Fibroblast of the conjunctiva (primary cell): ENCODE results near the gene COMT.

ENCODE experiments used
- DNase-seq: peaks from one replicate; pipeline ENCODE4 v3.0.0-alpha.2; 2010; ENCODE audit warnings: low read depth

Gene COMT

DNA sequence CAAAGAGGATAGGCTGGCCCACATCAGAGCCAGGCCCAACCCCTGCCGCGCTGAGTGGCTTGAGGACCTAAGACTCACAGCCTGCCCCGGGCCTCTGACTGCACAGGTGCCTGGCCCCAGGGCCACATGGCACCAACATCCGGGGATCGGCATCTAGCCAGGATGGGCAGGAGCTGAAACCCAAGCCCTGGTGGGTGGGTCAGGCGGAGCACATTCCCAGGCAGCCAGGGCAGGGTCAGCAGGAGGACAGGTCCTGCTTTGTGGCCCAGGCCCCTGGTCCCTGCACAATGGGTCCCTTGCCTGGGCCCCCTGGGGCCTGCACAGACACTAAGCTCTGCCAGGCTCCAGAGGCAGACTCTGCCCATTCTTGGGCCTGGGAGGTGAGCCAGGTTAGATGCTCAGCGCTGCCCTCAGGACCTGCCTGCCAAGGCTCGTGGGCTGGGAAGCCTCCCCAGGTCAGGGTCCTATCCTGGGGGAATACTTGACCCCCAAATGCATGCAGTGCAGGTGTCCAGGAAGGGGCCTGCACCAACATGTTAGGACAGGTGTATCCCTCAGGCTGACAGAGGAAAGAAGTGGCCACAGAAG, 41.5 kb downstream of the COMT start:
- DNase-seq = no peak

DNA sequence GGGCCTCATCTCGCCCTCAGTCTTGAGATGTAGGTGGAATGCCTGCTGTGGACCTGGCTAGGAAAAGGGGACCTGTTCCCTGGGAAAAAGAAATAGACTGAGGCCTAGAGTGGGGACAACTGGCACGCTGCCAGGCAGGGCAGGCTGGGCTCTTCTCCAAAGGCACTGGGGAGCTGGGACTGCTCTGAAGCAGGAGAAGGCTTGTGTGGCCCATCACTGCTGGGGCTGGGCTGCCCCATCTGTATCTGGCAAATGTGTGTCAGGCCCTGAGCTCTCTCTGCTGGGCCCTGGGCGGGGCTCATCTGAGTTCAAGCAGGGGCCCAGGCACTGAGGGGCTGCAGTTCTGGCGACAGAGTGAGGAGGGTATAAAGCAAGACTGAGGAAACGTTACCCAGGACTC, 42.2 kb downstream of the COMT start:
- DNase-seq = no peak

DNA sequence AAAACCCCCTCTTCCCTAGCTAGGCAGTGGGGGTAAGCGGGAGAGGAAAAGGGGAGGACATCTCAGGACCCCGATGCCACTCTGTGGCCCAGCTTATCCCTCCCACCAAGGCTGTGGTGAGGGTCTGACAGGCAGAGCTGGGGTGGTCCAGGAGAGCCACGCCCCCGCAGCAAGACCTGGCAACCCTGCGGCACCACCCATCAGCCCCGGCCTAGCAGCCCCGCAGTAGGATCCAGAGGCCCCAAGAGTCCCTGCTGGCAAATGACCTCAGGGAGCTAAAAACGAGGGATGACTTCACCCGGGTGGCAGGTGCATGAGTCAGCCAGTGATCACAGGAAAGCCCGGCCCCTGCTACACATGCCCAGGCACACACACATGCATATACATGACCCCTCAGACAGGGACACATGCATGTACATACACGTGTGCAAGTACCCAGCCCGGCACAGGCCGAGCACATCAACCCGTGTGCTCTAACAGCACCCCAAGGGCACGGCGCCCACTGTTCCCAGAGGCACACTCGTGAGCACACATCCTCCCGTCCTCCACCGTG, 42.7 kb downstream of the COMT start:
- no peak for DNase-seq

DNA sequence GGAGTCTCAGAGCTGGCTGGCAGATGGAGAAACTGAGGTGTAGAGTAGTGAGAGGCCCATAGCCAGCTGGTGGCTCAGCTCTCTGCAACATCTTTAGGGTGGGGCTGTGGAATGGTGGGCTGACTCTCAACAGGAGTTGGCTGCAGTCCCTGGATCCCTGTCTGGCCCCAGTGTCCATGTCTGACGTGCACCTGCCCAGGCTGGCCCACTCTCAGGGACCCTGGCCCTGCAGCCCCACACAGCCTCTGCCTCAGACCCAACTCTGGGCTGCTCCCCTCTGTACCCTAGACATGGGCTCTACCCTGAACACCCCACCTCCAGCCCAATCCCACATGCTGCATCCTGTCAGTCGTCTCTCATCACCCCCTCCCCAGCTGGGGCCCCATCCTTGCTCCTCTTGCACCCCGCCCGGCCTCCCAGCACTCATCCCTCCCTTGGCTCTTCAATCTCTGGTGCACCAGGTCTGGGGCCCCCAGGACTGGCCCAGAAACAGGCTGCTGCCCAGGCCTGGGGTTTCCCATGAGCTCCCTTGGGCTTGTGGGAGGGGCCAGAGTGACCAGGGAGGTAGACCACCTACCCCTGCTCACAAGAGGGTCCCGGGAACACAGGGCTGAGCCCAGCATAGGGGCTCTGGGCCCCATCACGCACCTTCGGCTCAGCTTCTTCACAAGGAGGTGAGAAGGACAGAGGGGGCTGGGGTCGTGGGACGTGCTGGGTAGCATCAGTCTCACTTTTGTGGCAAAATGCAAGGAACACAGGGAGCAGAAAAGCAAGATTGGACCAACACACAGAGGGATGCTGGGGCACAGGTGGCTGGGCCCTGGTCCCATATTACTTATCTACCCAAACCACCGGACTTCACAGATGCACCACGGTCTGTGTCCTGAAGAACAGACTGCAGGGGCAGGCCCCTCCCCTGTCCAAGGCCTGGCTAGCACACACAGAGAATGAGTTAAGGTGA, 43.6 kb downstream of the COMT start:
- DNase-seq = no peak

DNA sequence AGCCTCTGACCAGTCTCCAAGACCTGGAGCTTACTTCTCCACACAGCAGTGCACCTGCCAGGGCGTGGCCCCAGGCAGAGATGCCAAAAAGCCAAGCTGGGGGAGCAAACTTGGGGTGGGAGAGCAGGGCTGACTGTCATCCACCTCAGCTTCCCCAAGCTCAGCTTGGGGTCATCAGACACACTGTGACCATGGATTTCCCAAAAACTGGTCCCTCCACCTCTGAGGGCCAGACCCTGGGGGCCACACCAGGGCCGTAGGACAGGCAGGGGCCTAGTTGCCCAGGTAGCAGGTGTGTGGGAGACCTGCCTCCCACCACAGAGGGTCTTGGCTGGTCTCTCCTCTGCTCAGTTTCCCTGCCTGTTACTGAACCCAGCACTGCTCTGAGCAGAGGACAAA, 44.4 kb downstream of the COMT start:
- no peak for DNase-seq

DNA sequence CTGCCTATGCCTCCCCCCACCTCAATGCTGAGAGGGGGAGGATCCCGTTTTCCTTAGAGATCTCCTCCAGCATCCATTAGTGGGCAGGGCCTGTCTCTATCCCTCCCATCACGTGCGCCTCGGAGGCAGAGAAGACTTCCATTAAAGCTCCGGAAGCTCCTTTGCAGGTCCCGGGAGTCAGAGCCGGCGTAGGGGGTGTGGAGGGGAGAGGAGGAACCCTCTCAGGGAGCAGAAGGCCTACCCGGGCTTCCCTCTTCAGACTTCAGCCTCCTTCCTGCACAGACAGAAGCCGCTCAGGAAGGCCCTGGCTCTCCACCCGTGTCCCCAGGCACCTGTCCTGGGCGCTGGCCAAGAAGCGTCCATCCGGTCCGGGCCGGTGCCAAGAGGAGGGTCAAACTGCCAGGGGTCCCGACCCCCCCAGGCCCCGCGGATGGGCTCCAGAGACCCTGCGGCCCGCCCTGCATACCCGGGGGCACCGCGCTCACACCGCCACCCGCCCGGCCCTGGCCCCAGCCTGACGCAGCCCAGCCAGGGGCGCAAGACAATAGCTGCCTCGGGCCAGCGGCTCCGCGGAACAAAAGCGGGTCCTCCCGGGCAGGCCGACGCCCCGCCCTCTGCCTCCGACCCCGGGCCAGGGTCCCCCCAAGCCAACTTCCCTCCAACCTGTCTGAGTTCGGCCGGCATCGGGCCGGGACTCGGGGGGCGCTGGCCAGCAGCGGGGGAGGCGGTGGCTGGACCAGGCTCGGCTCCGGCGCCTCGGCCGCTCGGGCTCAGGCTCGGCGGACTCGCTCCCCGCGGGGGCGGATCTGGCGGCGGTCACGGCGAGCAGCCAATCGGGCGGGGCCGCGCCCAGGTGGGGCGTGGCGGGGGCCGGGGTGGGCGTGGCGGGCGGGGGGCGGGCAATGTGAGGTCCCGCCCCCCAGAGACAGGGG, 45.1 kb downstream of the COMT start:
- peak; percentile 28 for DNase-seq

DNA sequence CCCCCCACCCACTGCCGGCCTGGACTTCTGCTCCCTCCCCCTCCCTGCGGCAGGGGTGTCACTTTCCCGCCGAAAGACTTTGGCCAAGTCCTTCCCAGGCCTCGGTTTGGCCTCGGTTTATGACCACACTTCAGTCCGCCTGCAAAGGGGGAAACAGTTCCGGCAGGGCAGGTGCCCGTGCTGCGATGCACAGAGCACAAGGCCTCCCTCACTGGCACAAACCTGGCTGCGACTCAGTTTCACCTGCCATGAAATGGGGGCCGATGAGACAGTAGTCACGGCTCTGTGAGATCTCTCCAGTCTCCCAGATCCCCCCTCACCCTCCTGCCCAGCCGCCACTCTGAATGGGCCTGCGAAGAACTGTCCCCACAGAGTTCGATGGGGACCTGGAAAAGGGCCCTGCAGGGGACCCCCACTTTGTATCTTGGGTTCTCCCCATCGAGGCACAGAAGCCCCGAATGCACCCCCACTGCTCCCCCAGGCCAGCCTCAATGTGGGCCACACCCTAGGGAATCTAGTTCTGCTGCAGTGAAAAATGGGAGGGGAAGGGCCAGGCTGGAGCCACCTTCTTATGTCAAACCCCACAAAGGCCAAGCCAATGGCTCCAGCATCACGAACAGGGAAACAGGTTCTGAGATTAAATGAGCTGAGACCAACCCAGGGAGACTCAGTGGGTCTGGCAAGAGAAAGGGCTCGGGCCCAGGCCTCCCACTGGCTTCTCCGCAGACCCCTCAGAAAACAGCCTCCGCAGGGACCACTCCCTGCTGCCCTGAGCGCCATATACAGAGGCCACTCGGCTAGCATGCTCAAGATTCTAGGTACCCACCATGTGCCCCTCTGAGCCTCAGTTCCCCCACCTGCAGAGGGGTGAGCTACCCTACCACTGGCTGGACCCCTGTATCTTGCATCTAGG, 46.1 kb downstream of the COMT start:
- DNase-seq = no peak

DNA sequence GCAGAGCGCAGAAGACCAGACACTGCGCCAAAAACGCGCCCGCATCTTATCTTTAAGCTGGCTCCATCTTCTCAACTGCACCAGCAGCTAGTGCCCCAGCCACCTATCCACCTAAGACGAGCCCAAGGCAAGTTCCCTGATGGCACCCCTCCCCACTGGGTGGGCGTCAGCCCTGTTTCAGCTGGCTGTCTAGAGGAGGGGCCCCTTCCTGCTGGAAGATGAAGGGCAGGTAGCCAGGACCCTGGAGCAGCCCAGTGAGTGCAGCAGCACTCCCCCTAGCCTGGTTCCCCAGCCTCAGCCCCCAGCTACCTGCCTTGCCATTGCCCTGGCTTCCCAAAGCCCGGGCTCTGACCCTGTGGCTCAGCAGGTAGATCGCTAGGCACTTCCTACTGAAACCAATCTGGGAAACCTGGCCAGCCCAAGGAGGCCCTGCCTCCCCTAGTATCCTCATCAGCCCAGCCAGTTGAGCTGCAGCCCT, 46.8 kb downstream of the COMT start:
- DNase-seq = no peak

DNA sequence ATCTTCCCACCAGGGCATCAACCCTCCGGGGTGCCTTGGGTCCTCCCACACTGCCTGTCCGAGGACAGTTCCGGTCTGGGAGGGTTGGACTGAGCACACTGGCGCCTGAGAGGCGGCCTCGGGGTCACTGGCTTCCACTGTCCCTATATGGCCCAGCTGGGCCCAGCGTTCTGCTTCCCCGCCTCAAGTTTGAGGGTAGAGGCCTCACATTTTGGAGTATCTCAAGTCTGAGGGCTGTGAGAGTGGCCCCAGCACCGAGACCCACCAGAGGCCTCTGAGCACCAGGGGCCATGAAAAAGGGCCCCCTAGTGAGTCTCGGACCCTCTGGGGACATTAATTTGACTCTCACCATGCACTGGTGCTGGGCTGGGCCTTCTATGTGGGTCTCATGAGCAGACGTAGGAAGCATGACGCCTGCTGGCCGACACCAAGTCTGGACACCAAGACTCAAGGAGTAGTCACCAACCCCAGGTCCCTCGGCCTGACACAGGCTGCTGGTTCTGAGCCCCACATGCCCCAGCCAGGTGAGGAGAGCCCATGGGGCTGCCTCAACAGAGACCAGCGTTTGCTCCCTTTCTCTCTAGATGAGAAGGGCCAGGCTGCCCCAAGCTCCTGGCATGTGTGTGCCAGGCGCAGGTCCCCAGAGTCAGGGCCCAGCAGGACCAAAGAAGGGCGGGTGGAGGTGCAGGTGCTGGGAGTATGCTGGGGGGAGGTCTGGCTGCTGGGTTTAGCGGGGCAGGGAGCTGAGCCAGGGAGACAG, 47.6 kb downstream of the COMT start:
- DNase-seq = no peak

DNA sequence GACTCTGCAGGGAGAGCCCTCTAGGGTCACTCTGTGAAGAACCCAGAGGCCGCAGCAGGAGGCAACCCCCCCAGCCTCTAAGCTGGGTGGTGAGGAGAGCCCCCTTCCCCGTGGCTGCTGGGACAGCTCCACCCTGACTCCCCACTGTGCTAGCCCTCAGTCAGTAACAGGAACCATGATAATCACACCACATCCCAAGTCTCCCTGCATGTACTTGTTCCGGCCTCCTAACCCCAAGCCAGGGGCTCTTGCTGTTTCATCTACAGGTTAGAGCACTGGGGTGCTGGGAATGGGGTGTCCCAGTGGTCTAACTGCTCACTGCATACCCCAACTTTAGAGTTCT, 48.1 kb downstream of the COMT start:
- DNase-seq = no peak

DNA sequence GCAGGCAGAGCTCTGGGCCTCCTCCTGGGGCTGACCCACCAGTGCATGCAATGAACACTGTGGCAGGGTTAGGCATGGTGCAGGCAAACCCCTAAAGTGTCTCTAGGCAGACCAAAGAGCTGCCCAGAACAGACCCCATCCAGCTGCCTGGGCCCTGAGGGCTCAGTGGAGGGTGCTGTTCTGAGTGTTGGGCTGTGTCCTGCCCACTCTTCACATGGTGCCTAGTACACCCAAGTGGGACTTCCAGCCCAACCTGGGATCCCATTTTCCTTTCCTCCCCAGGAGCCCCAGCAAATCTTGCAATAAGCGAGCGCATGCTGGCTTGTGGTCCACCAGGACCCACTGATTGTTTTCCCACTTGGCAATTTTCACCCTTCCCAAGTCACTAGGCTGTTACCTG, 48.6 kb downstream of the COMT start:
- DNase-seq = no peak

DNA sequence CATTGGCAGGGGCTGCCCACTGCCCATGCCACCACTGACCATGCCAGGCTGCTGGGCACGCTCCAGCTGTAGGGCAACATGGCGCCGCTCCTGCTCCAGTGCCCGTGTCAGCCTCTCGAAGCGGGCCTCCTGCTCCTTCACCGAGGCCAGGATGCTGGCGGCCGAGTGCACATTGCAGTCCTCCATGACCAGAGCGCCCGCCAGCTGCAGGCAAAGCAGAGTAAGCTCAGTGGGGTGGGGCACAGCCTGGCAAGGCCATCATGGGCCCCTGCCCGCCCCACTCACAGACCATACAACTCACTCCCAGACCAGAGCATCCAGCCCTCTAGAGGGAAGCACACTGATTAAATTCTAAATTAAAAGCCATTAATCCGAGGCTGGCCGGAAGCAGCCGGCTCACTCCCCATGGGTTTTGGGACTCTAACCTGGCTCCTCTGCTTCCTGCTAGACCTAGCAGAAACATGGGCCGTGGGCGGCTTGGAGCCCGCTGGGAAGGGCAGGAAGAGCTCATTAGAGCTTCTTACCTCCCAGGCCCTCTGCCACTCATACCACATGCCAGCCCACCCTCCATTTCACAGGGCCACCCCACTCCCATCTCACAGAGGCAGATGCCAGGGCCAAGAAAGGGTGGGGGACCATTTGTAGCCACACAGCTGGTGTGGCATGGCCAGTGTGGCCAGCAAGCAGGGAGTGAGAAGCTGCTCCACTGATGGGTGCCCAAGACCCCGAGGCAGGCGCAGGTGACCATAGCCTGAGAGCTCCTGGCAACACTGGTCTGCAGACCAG, 49.2 kb downstream of the COMT start:
- no peak for DNase-seq

DNA sequence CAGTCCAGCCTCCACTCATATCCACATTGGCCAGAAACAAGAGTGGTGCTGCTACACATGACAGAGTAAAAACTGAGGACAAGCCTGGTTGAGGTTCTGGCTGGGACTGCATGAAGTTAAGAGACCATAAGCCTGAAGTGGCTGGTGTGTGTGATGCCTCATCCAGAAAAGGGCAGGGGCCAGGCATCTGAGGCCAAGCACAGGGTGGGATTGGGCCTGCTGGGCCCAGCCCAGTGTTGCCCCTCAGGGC, 49.7 kb downstream of the COMT start:
- no peak for DNase-seq

DNA sequence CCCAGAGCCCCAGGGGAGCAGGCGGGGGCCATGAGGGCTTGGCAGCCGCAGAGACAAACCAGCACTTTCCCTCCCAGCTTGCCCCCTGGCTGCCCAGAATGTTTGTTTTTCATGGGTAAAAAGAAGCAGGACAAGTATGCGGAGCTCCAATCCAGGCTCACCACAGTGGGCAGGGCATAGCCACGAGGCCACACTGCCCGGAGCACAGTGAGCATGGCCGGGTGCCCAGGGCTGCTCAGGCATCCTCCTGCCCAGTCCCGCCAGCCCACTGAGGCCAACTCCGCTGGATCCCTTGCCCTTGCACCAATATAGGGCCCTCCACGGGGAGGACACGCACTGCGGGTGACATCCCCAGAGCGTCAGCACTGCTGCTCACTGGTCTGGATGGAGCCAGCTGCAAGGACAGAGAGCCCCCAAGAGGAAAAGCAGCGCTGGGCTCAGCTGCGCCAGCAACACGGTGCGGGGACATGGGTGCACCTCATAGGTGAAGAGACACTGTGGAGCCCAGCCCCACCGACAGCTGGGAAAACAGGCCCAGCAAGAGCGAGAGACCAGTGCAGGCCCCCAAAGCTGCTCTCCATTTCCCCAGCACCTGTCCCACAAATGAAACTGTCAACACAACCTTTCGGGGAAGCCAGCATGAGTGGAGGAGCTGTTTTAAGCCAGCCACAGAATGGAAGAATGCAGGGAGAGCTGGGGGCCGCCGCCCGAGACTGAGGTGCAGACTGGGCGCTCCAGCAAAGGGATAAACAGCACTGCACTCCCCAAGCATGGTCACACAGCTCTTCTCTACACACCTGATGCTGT, 50.3 kb downstream of the COMT start:
- no peak for DNase-seq

DNA sequence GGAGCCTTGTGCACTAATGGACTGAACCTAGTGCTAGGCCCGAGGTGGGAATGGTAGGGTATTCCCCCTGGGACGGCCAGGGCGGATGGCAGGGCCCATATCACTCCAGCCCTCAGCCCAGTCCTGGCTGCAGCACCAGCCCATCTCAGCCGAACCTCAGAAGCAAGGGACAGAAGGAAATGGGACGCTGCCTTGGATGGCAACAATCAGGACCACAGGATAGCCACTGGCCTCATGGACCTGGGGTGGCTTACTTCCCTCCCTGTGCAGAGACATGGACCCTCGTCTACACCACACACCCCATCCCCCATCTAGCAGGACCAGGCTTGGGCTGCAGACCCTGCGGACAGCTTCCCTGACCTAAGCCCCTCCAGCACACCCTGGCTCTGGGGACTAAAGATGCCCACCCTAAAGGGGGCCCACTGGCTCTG, 50.9 kb downstream of the COMT start:
- DNase-seq = no peak

DNA sequence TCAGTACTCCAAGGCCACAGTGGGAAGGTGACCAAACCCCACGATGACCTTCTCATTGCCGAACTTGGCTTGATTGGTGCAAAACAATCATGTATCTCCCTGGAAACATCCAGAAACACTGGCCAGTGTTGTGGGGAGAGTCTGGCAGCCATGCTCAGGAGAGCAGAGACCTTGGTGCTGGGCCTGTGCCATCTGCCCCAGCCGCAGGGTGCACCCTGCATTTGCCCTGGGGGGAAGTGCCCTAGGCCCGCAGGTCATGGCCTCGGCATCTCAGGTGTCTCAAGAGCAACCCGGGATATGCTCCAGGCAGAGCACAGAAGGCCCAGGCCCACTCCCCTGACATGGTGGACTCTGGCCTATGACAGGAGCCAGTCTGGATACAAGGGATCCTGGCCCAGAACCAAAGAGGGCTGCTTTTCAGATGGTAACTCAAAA, 51.4 kb downstream of the COMT start:
- DNase-seq = no peak

DNA sequence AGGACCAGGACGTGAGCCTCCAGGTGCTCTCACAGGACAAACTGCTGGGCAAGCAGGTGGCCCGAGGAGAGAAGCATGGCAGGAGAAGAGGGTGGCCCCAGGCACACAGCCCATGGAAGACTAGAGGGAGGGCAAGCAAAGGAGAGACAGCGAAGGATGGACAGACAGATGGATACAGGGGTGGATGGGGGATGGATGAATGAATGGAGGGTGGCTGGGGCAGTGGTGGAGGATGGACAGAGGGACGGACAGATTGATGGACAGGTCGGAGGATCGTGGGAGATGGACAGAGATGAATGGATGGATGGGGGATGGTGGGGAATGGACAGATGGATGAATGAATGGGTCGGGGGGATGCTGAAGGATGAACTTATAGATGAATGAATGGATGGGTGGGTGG, 52.4 kb downstream of the COMT start:
- DNase-seq = no peak

DNA sequence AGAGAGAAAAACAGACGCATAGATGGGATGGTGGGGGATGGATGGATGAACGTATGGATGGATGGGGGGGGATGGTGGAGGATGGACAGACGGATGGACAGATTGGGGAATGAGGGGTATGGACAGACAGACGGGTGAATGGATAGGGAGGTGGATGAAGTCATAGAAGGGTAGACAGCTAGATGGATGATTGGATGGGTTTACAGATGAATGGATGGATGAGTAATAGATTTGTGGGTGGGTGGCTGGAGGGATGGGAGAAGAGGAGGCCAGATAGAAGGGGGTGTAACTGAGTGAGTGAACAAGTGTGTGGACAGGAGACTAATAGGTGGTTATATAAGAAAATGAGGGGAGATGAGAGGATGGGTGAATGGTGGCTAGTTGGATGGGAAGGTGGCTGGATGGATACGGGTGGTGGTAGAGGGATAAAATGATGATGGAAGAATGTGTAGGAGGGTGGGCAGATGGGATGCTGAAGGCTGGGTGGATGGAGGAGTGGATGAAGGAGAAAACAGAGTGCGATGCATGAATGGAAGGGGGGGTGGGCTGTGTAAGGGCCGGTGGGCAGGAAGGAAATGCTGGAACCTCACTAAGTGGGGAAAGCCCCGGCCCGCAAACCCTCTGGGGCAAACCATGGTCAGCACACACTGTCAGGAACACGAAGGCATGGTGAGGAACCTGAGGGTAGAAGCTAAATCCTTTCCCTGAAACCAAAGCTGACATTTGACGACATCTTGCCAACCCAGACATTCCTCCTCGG, 53.5 kb downstream of the COMT start:
- no peak for DNase-seq
